Uterus (tissue), 4 donors: ENCODE data around the gene UBE2Z. TPM values are rescaled to one million over a fixed set of nuclear protein-coding genes. Genes with fewer than 3 reads are reported as not detected.

Experiments used
- DNase-seq, 2 donors: peaks; one replicate each; pipeline ENCODE4 v3.0.0-alpha.2; 2019 to 2020
- H3K27ac ChIP-seq, 2 donors: fragments of 200-600 bp; sonication (generic); 1 replicate in 1 of 2; 2 replicates in 1 of 2; pipeline ENCODE4 v1.5.1; 2016 to 2018
- H3K27me3 ChIP-seq, 2 donors: fragments of 200-600 bp; sonication (generic); one replicate each; pipeline ENCODE4 v1.5.1; 2018 to 2019; ENCODE audit warnings: control low read depth in 1 of 2
- H3K36me3 ChIP-seq, 2 donors: fragments of 200-600 bp; sonication (generic); one replicate each; pipeline ENCODE4 v1.5.1; 2019; ENCODE audit warnings: control low read depth in 1 of 2
- H3K4me1 ChIP-seq, 2 donors: fragments of 200-600 bp; sonication (generic); one replicate each; pipeline ENCODE4 v1.5.1; 2018 to 2019; ENCODE audit warnings: control low read depth in 1 of 2
- H3K4me3 ChIP-seq, 2 donors: fragments of 200-600 bp; sonication (generic); 1 replicate in 1 of 2; 2 replicates in 1 of 2; pipeline ENCODE4 v1.5.1; 2018 to 2019; ENCODE audit warnings: mild to moderate bottlenecking in 1 of 2
- H3K9me3 ChIP-seq, 2 donors: fragments of 200-600 bp; sonication (generic); one replicate each; pipeline ENCODE4 v1.5.1; 2019; ENCODE audit warnings: control low read depth in 1 of 2
- CTCF ChIP-seq, 4 experiments: fragments of 200-600 bp in 2 of 4; fragments of 450-650 bp in 2 of 4; sonication (generic) in 2 of 4; IDR thresholded peaks; one replicate each; pipeline ENCODE4 v1.5.1; 2016 to 2019; ENCODE audit warnings: antibody characterized with exemption in 4 of 4, mild to moderate bottlenecking in 2 of 4, moderate library complexity in 1 of 4
- POLR2A ChIP-seq, 2 donors: fragments of 450-650 bp; IDR thresholded peaks; one replicate each; pipeline ENCODE4 v1.6.1; 2016; ENCODE audit warnings: antibody characterized with exemption in 2 of 2, mild to moderate bottlenecking in 1 of 2, moderate library complexity in 1 of 2
- intact Hi-C: fragments of 100-400 bp; cut with DNase I; formaldehyde crosslinking; loops from one replicate; pipeline ENCODE4 v1.15.1; 2023; ENCODE audit warnings: low total_unique reads
- total RNA-seq, 4 donors: library from RNA; depleted of rRNA in 3 of 4; stranded (reverse); fragments of >200 nt in 3 of 4; gene quantifications; one replicate each; pipeline versions ENCODE4 v1.1.0 to v1.2.4, GENCODE V29; 2014 to 2023
- donor health status: DM: yes; HTN: yes; CAD: no.

The UBE2Z gene
- total RNA-seq, 4 donors from 2014 or later: 25.0 to 77.9 (median 59.4) TPM

- H3K27ac ChIP-seq: no peak overlapping the region
- intact Hi-C loops: no loop called here
- peak in 1 of 4 experiments; percentile 17 for TF ChIP-seq CTCF (IDR thresholded peaks at IDR 0.05)
- TF ChIP-seq POLR2A (IDR thresholded peaks at IDR 0.05): no peak
- no peak overlapping the region for H3K4me3 ChIP-seq
- DNase-seq: no peak
- H3K4me1 ChIP-seq: no peaks in the 10 kb centered on the region
- H3K9me3 ChIP-seq: no peaks in the 10 kb centered on the region
- peaks cover 0 to 5% of the 10 kb centered on the region in 2 donors for H3K27me3 ChIP-seq
- H3K36me3 ChIP-seq: no peaks in the 10 kb centered on the region
These were observed 46.1 kb downstream of the UBE2Z start for GRCh38 chr17:48954300-48954755.

- intact Hi-C loops: no loop called here
- H3K27me3 ChIP-seq: no peaks in the 10 kb centered on the region
- H3K4me1 ChIP-seq: no peaks in the 10 kb centered on the region
- no peak overlapping the region for H3K4me3 ChIP-seq
- no peaks in the 10 kb centered on the region for H3K36me3 ChIP-seq
- no peak for DNase-seq
- H3K27ac ChIP-seq: no peak overlapping the region
- H3K9me3 ChIP-seq: no peaks in the 10 kb centered on the region
- no peak for TF ChIP-seq POLR2A (IDR thresholded peaks at IDR 0.05)
- TF ChIP-seq CTCF (IDR thresholded peaks at IDR 0.05): no peak
These were observed 52.8 kb downstream of the UBE2Z start for GRCh38 chr17:48960834-48961515.

- Histone ChIP-seq H3K9me3 (no peaks in the 10 kb centered on the region), H3K36me3 (no peaks in the 10 kb centered on the region), H3K4me1 (no peaks in the 10 kb centered on the region), H3K27me3 (no peaks in the 10 kb centered on the region), H3K27ac (no peak overlapping the region), H3K4me3 (no peak overlapping the region)
- intact Hi-C loops: no loop called here
- no peak for DNase-seq
- TF ChIP-seq POLR2A (IDR thresholded peaks at IDR 0.05) (no peak), CTCF (IDR thresholded peaks at IDR 0.05) (no peak)
These were observed 53.5 kb downstream of the UBE2Z start for GRCh38 chr17:48961516-48962233.

- H3K27ac ChIP-seq: no peak overlapping the region
- H3K4me1 ChIP-seq: no peaks in the 10 kb centered on the region
- no peaks in the 10 kb centered on the region for H3K9me3 ChIP-seq
- no peak for DNase-seq
- no peaks in the 10 kb centered on the region for H3K27me3 ChIP-seq
- H3K36me3 ChIP-seq: no peaks in the 10 kb centered on the region
- intact Hi-C loops: no loop called here
- TF ChIP-seq CTCF (IDR thresholded peaks at IDR 0.05) (no peak), POLR2A (IDR thresholded peaks at IDR 0.05) (no peak)
- H3K4me3 ChIP-seq: no peak overlapping the region
These were observed 62.0 kb downstream of the UBE2Z start for GRCh38 chr17:48970224-48970623.
